ENCODE measurements around the gene IL1RL1.
"Not testable (repeated sequence)": the region's sequence is repeated elsewhere in the genome, so short reads cannot be mapped to it uniquely, and the experiment has no call there.

IL1RL1 gene

DNA sequence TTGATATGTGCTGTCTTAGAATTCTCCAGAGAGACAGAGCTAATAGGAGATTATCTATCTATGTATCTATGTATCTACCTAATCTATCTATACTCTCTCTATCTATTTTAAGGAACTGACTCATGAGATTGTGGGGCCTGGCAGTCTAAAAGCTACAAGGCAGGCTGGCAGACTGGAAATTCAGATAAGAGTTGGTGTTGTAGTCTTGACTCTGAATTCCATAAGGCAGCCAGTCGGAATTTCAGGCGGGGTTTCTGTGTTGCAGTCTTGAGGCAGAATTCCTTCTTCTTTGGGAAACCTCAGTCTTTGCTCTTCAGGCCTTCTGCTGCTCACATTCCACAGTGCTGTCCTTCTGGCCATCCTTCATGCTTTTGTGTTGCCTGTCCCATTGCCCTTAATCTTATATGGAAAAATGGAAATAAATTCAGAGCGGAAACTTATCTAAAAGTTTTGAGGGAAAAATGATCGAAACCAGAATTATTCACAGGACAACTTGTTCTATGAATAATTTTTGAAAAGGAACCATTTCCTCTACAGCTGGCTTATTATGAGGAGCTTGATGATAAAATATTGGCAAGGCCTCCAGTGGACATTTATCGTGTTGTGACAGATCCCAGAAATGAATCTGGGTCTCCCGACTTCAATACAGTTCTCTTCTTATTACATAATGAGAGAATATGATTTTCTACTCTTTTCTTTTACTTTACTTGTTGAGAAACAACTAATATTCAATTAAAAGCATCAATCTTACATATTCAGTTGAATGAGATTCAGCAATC is 10.8 kb downstream of the IL1RL1 start:
- TF ChIP-seq, protein P1, sequence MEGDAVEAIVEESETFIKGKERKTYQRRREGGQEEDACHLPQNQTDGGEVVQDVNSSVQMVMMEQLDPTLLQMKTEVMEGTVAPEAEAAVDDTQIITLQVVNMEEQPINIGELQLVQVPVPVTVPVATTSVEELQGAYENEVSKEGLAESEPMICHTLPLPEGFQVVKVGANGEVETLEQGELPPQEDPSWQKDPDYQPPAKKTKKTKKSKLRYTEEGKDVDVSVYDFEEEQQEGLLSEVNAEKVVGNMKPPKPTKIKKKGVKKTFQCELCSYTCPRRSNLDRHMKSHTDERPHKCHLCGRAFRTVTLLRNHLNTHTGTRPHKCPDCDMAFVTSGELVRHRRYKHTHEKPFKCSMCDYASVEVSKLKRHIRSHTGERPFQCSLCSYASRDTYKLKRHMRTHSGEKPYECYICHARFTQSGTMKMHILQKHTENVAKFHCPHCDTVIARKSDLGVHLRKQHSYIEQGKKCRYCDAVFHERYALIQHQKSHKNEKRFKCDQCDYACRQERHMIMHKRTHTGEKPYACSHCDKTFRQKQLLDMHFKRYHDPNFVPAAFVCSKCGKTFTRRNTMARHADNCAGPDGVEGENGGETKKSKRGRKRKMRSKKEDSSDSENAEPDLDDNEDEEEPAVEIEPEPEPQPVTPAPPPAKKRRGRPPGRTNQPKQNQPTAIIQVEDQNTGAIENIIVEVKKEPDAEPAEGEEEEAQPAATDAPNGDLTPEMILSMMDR (IDR thresholded peaks at IDR 0.05; ENCODE audit: control extremely low read depth, extremely low read depth, low read depth, missing control alignments), result no peak
- ChIA-PET POLR2A (no interaction called here), CTCF (interaction anchor here (0.8 kb wide), 1 partner anchor 21 kb away, joined by 3 read pairs; no protein-coding TSS in a partner anchor)
- DNase-seq (ENCODE audit: extremely low spot score), result no peak

- POLR2A ChIA-PET, CTCF ChIA-PET: not testable (repeated sequence)
Measured at GRCh38 chr2:102324914-102325313, 13.6 kb downstream of the IL1RL1 start.

DNA sequence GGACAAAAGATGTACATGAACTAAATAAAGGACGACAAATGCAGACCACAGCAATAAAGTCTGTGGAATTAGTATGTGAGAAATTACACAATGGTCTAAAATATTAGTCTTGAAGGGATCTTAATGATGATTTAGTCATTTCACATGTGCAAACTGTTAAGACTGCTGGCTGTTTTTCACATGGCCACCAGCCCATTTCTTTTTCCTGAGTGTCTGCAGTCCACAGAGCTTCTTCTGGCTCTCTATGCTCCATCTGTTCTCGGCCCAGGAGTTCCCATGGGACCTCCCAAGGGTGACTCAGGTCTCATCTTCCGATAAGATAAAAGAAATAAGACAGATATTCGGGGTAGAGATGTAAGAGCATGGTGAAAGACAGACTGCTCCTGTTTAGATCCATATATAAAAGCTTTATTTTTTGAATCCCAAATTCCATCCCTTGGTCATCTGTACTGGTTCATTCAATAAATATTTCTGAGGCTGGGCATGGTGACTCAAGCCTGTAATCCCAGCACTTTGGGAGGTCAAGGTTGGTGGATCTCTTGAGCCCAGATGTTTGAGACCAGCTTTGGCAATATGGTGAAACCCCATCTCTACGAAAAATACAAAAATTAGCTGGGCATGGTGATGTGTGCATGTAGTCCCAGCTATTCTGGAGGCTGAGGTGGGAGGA is 20.1 kb downstream of the IL1RL1 start:
- TF ChIP-seq, protein P1 (IDR thresholded peaks at IDR 0.05; ENCODE audit: control extremely low read depth, extremely low read depth, low read depth, missing control alignments), result no peak
- ChIA-PET POLR2A (no interaction called here), CTCF (no interaction called here)
- DNase-seq (ENCODE audit: extremely low spot score), result no peak

More at GRCh38 chr2:102324914-102325313, 13.6 kb downstream of the IL1RL1 start:
- not testable (repeated sequence) for DNase-seq (ENCODE audit: extremely low spot score)

GRCh38 chr2:102334486-102334885 is 23.1 kb downstream of the IL1RL1 start:
- ChIA-PET CTCF (no interaction called here), POLR2A (no interaction called here)
- TF ChIP-seq, protein P1 (IDR thresholded peaks at IDR 0.05; ENCODE audit: control extremely low read depth, extremely low read depth, low read depth, missing control alignments), result no peak

GRCh38 chr2:102335871-102336366 is 24.6 kb downstream of the IL1RL1 start:
- no peak for DNase-seq (ENCODE audit: extremely low spot score)
- CTCF ChIA-PET, result interaction anchor here (0.8 to 4.0 kb wide), 5 partner anchors 12 to 95 kb away, joined by 3 to 21 read pairs (median 3); partner anchors contain the start of gene IL18R1
- POLR2A ChIA-PET, result no interaction called here
- TF ChIP-seq, protein P1 (IDR thresholded peaks at IDR 0.05; ENCODE audit: control extremely low read depth, extremely low read depth, low read depth, missing control alignments), result peak; percentile 3

More at GRCh38 chr2:102334486-102334885, 23.1 kb downstream of the IL1RL1 start:
- DNase-seq (ENCODE audit: extremely low spot score), result no peak

DNA sequence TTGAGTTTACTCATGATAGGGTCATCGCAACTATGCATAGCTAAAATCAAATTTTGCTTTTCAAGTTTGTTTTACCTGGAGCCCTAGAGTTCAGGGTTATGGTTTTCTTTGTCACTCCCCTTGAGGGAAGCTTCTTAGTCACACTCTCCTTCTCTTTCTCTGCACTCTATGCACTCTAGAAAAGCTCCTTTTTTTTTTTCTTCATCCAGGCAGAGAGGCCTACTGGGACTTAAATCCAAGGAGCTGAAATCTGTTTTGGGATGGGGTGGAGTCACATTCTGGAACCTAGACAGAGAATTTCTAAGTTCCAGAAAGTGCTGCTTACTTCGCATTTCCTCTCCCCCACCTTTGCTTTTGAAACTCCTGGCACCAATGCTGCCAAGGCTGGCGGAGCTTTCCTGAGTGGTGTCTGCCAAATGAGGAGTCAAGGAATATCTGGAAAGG is 25.2 kb downstream of the IL1RL1 start:
- ChIA-PET CTCF (interaction anchor here (0.9 to 4.0 kb wide), 4 partner anchors 12 to 96 kb away, joined by 3 to 21 read pairs (median 4); partner anchors contain the start of gene IL18R1), POLR2A (no interaction called here)
- TF ChIP-seq, protein P1 (IDR thresholded peaks at IDR 0.05; ENCODE audit: control extremely low read depth, extremely low read depth, low read depth, missing control alignments), result no peak
- DNase-seq (ENCODE audit: extremely low spot score), result no peak

Data from GM10248 (cell line).